Naive thymus-derived CD4-positive, alpha-beta T cell (primary cell): ENCODE results near the gene POMGNT2. TPM values are rescaled to one million over a fixed set of nuclear protein-coding genes. Genes with fewer than 3 reads are reported as not detected.
"Not testable (repeated sequence)": the region's sequence is repeated elsewhere in the genome, so short reads cannot be mapped to it uniquely, and the experiment has no call there.

Source experiments
- ATAC-seq: fragments of 150-1000 bp; cut with Tn5 transposase; 2 replicates; pipeline ENCODE4 v1.10.0; 2021; ENCODE audit warnings: mild to moderate bottlenecking, moderate library complexity
- CTCF ChIA-PET: fragments of 350-600 bp; sonication (Branson Sonifier 250); formaldehyde crosslinking; loops from one replicate; lab custom pipeline; 2021; ENCODE audit warnings: antibody characterized with exemption; lab: Charles Lee
- POLR2A ChIA-PET: fragments of 350-600 bp; sonication (Branson Sonifier 250); formaldehyde crosslinking; loops from one replicate; lab custom pipeline; 2021; ENCODE audit warnings: antibody characterized with exemption, inconsistent platforms; lab: Charles Lee
- DNase-seq, 9 donors: peaks; one replicate each; pipeline versions ENCODE4 v3.0.0 to v3.0.0-alpha.2; 2020 to 2022; ENCODE audit warnings: mixed read lengths in 1 of 9
- H3K27ac ChIP-seq: one replicate; pipeline ENCODE4 v1.7.0; 2013; ENCODE audit warnings: mild to moderate bottlenecking, low read depth, low read length, moderate library complexity
- H3K27me3 ChIP-seq, 2 donors: one replicate each; pipeline ENCODE4 v1.7.0; 2013; ENCODE audit warnings: low read length in 2 of 2, mild to moderate bottlenecking in 2 of 2, moderate library complexity in 2 of 2; ENCODE audit not compliant: control insufficient read depth in 2 of 2, insufficient read depth in 2 of 2
- H3K36me3 ChIP-seq, 3 experiments: 1 replicate in 2 of 3; 2 replicates in 1 of 3; pipeline ENCODE4 v1.7.0; 2013; ENCODE audit warnings: low read length in 3 of 3, mild to moderate bottlenecking in 3 of 3, moderate library complexity in 1 of 3; ENCODE audit not compliant: insufficient read depth in 3 of 3, control insufficient read depth in 2 of 3
- H3K4me1 ChIP-seq, 2 donors: one replicate each; pipeline ENCODE4 v1.7.0; 2013; ENCODE audit warnings: low read length in 2 of 2, mild to moderate bottlenecking in 2 of 2, moderate library complexity in 1 of 2; ENCODE audit not compliant: control insufficient read depth in 2 of 2, insufficient read depth in 2 of 2
- H3K4me3 ChIP-seq: 2 replicates; pipeline ENCODE4 v1.7.0; 2013; ENCODE audit warnings: mild to moderate bottlenecking, low read length
- H3K9me3 ChIP-seq, 3 experiments: 1 replicate in 2 of 3; 2 replicates in 1 of 3; pipeline ENCODE4 v1.7.0; 2013; ENCODE audit warnings: low read length in 3 of 3; ENCODE audit not compliant: control insufficient read depth in 2 of 3
- H3K27ac Mint-ChIP-seq, 9 donors: one replicate each; pipeline ENCODE4 v1.8.0; 2020 to 2022; ENCODE audit warnings: mixed read lengths in 9 of 9, mild to moderate bottlenecking in 8 of 9, moderate library complexity in 5 of 9, inconsistent platforms in 2 of 9
- H3K27me3 Mint-ChIP-seq, 5 donors: one replicate each; pipeline ENCODE4 v1.8.0; 2021 to 2022; ENCODE audit warnings: mixed read lengths in 5 of 5, mild to moderate bottlenecking in 1 of 5
- H3K36me3 Mint-ChIP-seq, 5 donors: one replicate each; pipeline ENCODE4 v1.8.0; 2020 to 2022; ENCODE audit warnings: mixed read lengths in 5 of 5, mild to moderate bottlenecking in 3 of 5, inconsistent platforms in 1 of 5
- H3K4me1 Mint-ChIP-seq, 7 donors: one replicate each; pipeline ENCODE4 v1.8.0; 2020 to 2022; ENCODE audit warnings: mixed read lengths in 7 of 7, mild to moderate bottlenecking in 3 of 7, inconsistent platforms in 1 of 7
- H3K4me3 Mint-ChIP-seq, 10 donors: one replicate each; pipeline ENCODE4 v1.8.0; 2020 to 2022; ENCODE audit warnings: mild to moderate bottlenecking in 10 of 10, mixed read lengths in 10 of 10, moderate library complexity in 6 of 10, inconsistent platforms in 2 of 10
- H3K9me3 Mint-ChIP-seq, 11 donors: one replicate each; pipeline ENCODE4 v1.8.0; 2020 to 2022; ENCODE audit warnings: mixed read lengths in 11 of 11, mild to moderate bottlenecking in 4 of 11, inconsistent platforms in 1 of 11, moderate library complexity in 1 of 11
- intact Hi-C, 2 donors: fragments of 100-400 bp; cut with micrococcal nuclease; formaldehyde crosslinking; loops; one replicate each; pipeline ENCODE4 v1.15.1; 2023
- polyA plus RNA-seq, 2 donors: library from polyadenylated mRNA; unstranded; fragments of 300-500 nt; fragmentation: Illumina TruSeq; gene quantifications; one replicate each; pipeline ENCODE4 v1.2.3, GENCODE V29; 2021
- total RNA-seq, 6 experiments: library from RNA in 5 of 6; stranded (reverse) in 5 of 6; gene quantifications; 1 replicate in 5 of 6; 2 replicates in 1 of 6; pipeline ENCODE4 v1.2.3 and lab custom pipeline; 2021 to 2026

The POMGNT2 gene
- total and polyA plus RNA-seq, 7 experiments from 2014 or later = 3.5 to 11.0 (median 7.3) TPM

GRCh38 chr3:43072361-43072760 is 33.5 kb downstream of the POMGNT2 start:
- H3K27ac ChIP-seq = no peak overlapping the region
- no peaks in the 10 kb centered on the region for H3K36me3 ChIP-seq
- H3K9me3 ChIP-seq = no peaks in the 10 kb centered on the region
- ChIA-PET CTCF (interaction anchor here (0.7 to 2.3 kb wide), 3 partner anchors 16 to 241 kb away, joined by 3 to 7 read pairs (median 3); no protein-coding TSS in a partner anchor), POLR2A (interaction anchor here (1.2 kb wide), 1 partner anchor 111 kb away, joined by 4 read pairs; no protein-coding TSS in a partner anchor)
- Mint-ChIP-seq H3K27me3 (peaks cover 0 to 7% (median 0%) of the 10 kb centered on the region in 5 donors), H3K27ac (no peak overlapping the region), H3K36me3 (peaks cover 0 to 6% (median 1%) of the 10 kb centered on the region in 5 donors), H3K4me1 (peaks cover 0 to 7% (median 0%) of the 10 kb centered on the region in 7 donors), H3K9me3 (peaks cover 0 to 3% (median 0%) of the 10 kb centered on the region in 11 donors), H3K4me3 (no peak overlapping the region)
- no peaks in the 10 kb centered on the region for H3K27me3 ChIP-seq
- intact Hi-C loops = loop anchor here in 1 of 2 donors (5.0 kb wide), 1 partner anchor 50 kb away; no protein-coding TSS in a partner anchor
- no peak for ATAC-seq
- no peak overlapping the region for H3K4me3 ChIP-seq
- no peaks in the 10 kb centered on the region for H3K4me1 ChIP-seq
- DNase-seq = no peak

DNA sequence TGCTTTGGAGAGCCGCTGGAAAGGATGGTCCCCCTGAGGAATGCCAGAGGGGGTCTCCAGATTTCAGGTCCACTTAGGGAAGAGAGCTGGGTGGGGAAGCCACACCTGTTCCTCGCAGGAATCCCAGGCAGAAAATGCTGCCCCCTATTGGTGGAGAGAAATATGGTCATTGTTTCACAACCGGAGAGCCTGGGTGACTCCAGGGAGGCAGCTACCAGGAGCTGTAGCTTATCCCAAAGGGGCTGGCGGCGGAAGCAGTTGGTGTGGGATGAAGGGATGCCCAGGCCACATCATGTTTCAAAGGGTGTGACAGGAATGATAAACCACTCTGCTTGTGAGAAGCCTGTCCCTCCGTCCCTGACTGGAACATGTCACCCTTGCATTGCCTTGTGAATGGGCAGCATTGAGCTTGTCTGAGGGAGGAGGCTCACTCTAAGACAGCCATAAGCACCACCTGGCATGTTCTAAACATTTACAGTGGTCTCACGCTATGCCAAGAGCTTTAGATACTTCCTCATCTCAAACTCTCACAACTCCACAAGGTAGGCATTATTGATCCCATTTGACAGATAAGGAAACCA is 34.5 kb downstream of the POMGNT2 start:
- no peak overlapping the region for H3K4me3 ChIP-seq
- Mint-ChIP-seq H3K27me3 (peaks cover 0 to 7% (median 0%) of the 10 kb centered on the region in 5 donors), H3K4me3 (no peak overlapping the region), H3K27ac (no peak overlapping the region), H3K4me1 (peaks cover 0 to 7% (median 0%) of the 10 kb centered on the region in 7 donors), H3K9me3 (peaks cover 0 to 2% (median 0%) of the 10 kb centered on the region in 11 donors), H3K36me3 (no peaks in the 10 kb centered on the region)
- H3K27me3 ChIP-seq = no peaks in the 10 kb centered on the region
- ChIA-PET POLR2A (interaction anchor here (1.2 kb wide), 1 partner anchor 110 kb away, joined by 4 read pairs; no protein-coding TSS in a partner anchor), CTCF (interaction anchor here (0.5 to 1.8 kb wide), 3 partner anchors 68 to 240 kb away, joined by 3 to 30 read pairs (median 8); no protein-coding TSS in a partner anchor)
- no peak overlapping the region for H3K27ac ChIP-seq
- intact Hi-C loops = loop anchor here (2.0 to 5.0 kb wide), 2 partner anchors 49 to 111 kb away; no protein-coding TSS in a partner anchor
- ATAC-seq = no peak
- no peaks in the 10 kb centered on the region for H3K4me1 ChIP-seq
- H3K36me3 ChIP-seq = no peaks in the 10 kb centered on the region
- H3K9me3 ChIP-seq = no peaks in the 10 kb centered on the region
- DNase-seq = peak in 6 of 9 donors; percentile 18 to 49 (median 30)

DNA sequence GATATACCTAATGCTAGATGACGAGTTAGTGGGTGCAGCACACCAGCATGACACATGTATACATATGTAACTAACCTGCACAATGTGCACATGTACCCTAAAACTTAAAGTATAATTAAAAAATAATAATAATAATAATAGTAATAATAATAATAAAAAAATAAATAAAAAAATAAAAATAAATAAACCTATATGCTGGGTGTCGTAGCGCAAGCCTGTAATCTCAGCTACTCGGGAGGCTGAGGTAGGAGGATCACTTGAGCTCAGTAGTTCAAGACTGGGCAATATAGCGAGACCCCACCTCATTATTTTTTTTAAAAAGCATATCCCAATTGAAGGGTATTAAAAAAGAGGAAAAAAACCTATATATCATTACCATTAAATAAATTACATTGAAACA is 35.2 kb downstream of the POMGNT2 start:
- H3K4me1 Mint-ChIP-seq, H3K27ac ChIP-seq, H3K27me3 Mint-ChIP-seq, H3K4me3 Mint-ChIP-seq, H3K9me3 ChIP-seq, H3K9me3 Mint-ChIP-seq, H3K36me3 ChIP-seq, ATAC-seq, H3K4me1 ChIP-seq, H3K27me3 ChIP-seq, DNase-seq, H3K36me3 Mint-ChIP-seq, H3K27ac Mint-ChIP-seq, POLR2A ChIA-PET, H3K4me3 ChIP-seq: not testable (repeated sequence)
- CTCF ChIA-PET = interaction anchor here (1.8 kb wide), 1 partner anchor 109 kb away, joined by 30 read pairs; no protein-coding TSS in a partner anchor
- intact Hi-C loops = loop anchor here (2.0 to 5.0 kb wide), 2 partner anchors 48 to 110 kb away; no protein-coding TSS in a partner anchor

- ChIA-PET POLR2A (no interaction called here), CTCF (interaction anchor here (0.5 kb wide), 1 partner anchor 431 kb away, joined by 3 read pairs; no protein-coding TSS in a partner anchor)
- intact Hi-C loops = no loop called here
- Mint-ChIP-seq H3K4me1 (peaks cover 0 to 33% (median 23%) of the 10 kb centered on the region in 7 donors), H3K9me3 (peaks cover 0 to 2% (median 0%) of the 10 kb centered on the region in 11 donors), H3K27ac (peak overlapping the region in 1 of 9 donors; percentile 41), H3K36me3 (no peaks in the 10 kb centered on the region), H3K4me3 (no peak overlapping the region), H3K27me3 (no peaks in the 10 kb centered on the region)
- Histone ChIP-seq H3K27me3 (no peaks in the 10 kb centered on the region), H3K4me3 (no peak overlapping the region), H3K27ac (no peak overlapping the region), H3K9me3 (no peaks in the 10 kb centered on the region), H3K36me3 (no peaks in the 10 kb centered on the region), H3K4me1 (peaks cover 0 to 18% of the 10 kb centered on the region in 2 donors)
- no peak for DNase-seq
- no peak for ATAC-seq
These were observed 42.8 kb downstream of the POMGNT2 start for GRCh38 chr3:43063114-43063513.

- ChIA-PET POLR2A (no interaction called here), CTCF (no interaction called here)
- Mint-ChIP-seq H3K4me3 (no peak overlapping the region), H3K27ac (no peak overlapping the region), H3K27me3 (no peaks in the 10 kb centered on the region), H3K9me3 (peaks cover 0 to 2% (median 0%) of the 10 kb centered on the region in 11 donors), H3K36me3 (no peaks in the 10 kb centered on the region), H3K4me1 (peaks cover 0 to 33% (median 23%) of the 10 kb centered on the region in 7 donors)
- intact Hi-C loops = no loop called here
- Histone ChIP-seq H3K27me3 (no peaks in the 10 kb centered on the region), H3K36me3 (no peaks in the 10 kb centered on the region), H3K4me1 (peaks cover 0 to 18% of the 10 kb centered on the region in 2 donors), H3K9me3 (no peaks in the 10 kb centered on the region), H3K4me3 (no peak overlapping the region), H3K27ac (no peak overlapping the region)
- ATAC-seq (no peak), DNase-seq (no peak)
These were observed 43.3 kb downstream of the POMGNT2 start for GRCh38 chr3:43062564-43063040.

GRCh38 chr3:43062040-43062563 is 43.8 kb downstream of the POMGNT2 start:
- ChIA-PET CTCF (interaction anchor here (1.4 kb wide), 1 partner anchor 100 kb away, joined by 3 read pairs; no protein-coding TSS in a partner anchor), POLR2A (no interaction called here)
- Mint-ChIP-seq H3K9me3 (peaks cover 0 to 2% (median 0%) of the 10 kb centered on the region in 11 donors), H3K4me1 (peaks cover 0 to 33% (median 23%) of the 10 kb centered on the region in 7 donors), H3K36me3 (no peaks in the 10 kb centered on the region), H3K27ac (peak overlapping the region in 3 of 9 donors; percentile 26 to 83 (median 39)), H3K4me3 (no peak overlapping the region), H3K27me3 (peaks cover 0 to under 1% (median 0%) of the 10 kb centered on the region in 5 donors)
- no peak for ATAC-seq
- Histone ChIP-seq H3K36me3 (no peaks in the 10 kb centered on the region), H3K27ac (no peak overlapping the region), H3K4me1 (peaks cover 0 to 18% of the 10 kb centered on the region in 2 donors), H3K9me3 (no peaks in the 10 kb centered on the region), H3K27me3 (no peaks in the 10 kb centered on the region), H3K4me3 (no peak overlapping the region)
- no peak for DNase-seq
- intact Hi-C loops = no loop called here
